ENCODE data around the gene HS6ST1. TPM values are rescaled to one million over a fixed set of nuclear protein-coding genes. Genes with fewer than 3 reads are reported as not detected.
"Not testable (repeated sequence)": the region's sequence is repeated elsewhere in the genome, so short reads cannot be mapped to it uniquely, and the experiment has no call there.

The HS6ST1 gene
- total RNA-seq, 1 donor from 2014 or later, result 27.2 TPM

DNA sequence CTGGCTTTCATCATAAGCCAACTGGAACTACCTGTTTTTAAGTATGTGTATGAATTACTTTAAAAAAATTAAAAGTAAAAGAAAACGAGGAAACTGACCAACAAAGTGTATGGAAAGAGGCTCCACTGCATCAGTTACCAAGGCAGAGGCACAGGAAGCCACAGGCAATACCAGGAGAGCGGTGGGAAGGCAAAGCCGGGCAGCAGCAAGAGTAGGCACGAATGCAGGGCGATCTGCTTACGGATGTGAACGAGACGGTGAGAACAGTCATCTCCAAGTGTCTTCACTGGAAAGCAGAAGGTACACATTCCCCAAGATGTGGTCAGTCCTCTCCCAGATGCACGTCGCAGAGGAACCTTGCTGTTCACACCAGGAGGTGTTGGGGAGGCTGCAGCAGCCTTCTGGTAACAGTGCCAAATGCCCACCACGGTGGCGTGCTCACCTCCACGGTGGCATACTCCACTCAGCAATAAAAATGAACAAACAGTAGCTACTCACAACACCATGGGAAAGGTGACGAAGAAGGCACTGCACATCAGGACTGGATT lies 43.1 kb downstream of the HS6ST1 start:
- ATAC-seq, result no peak

DNA sequence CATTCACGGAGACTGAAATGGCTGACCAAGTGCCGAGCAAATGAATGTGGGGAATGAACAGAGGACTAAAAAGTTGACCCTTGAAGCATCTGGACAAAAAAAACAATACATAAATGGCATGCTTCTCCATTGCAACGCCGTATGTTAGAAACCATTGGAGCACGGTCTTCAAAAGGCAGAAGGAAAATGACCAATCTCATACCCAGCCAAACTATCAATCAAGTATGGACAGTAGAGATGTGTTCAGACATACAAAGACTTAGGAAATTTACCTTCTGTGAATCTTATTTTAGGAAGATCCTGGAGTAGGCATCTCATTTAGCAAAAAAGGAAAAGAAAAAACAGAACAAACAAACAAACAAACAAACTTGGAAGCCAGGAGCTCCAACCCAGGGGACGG lies 44.5 kb downstream of the HS6ST1 start:
- no peak for DNase-seq (ENCODE audit: low spot score)
- intact Hi-C loops (cut with DNase I), result no loop called here
- ATAC-seq, result no peak

More for the DNA sequence above, 43.1 kb downstream of the HS6ST1 start:
- intact Hi-C loops (cut with DNase I), result no loop called here
- DNase-seq (ENCODE audit: low spot score), result peak; percentile 28

DNA sequence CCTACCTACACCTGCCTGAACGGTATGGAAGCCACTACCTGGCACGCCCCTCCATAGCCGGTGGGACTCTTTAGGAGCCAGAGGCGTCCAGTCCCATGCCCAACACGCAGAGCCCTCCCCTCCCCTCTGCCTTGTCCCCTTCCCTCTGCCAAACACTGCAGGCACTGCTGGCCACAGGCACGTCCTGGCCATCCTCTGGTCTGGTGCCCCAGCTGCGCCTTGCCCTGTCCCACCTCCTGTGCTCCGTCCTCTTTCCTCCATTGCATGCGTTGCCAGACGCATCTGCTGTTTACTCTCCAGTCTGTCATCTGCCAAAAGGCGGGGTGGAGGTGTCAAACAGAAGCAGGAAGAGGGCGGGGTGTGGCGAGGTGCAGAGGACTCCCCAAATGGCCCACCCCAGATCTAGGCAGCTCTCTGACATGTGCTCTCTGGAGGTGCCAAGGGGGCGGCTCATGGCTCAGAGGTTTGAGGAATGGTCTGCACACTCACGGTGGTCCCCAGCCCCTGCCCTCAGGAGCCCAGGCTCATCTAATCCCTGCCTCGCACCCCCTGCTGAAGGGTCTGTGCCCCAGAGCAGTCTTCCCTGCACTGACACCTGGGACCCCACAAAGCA lies 45.1 kb downstream of the HS6ST1 start:
- intact Hi-C loops (cut with DNase I), result no loop called here
- DNase-seq (ENCODE audit: low spot score) (peak; percentile 42), ATAC-seq (no peak)

- ATAC-seq, result no peak
- DNase-seq (ENCODE audit: low spot score), result peak; percentile 57
- intact Hi-C loops (cut with DNase I), result no loop called here
Measured at GRCh38 chr2:128272601-128273468, 45.8 kb downstream of the HS6ST1 start.

GRCh38 chr2:128271911-128272600 lies 46.6 kb downstream of the HS6ST1 start:
- intact Hi-C loops (cut with DNase I), result no loop called here
- ATAC-seq (no peak), DNase-seq (ENCODE audit: low spot score) (peak; percentile 51)

GRCh38 chr2:128271597-128271910 lies 47.1 kb downstream of the HS6ST1 start:
- DNase-seq (ENCODE audit: low spot score) (peak; percentile 38), ATAC-seq (no peak)
- intact Hi-C loops (cut with DNase I), result no loop called here

DNA sequence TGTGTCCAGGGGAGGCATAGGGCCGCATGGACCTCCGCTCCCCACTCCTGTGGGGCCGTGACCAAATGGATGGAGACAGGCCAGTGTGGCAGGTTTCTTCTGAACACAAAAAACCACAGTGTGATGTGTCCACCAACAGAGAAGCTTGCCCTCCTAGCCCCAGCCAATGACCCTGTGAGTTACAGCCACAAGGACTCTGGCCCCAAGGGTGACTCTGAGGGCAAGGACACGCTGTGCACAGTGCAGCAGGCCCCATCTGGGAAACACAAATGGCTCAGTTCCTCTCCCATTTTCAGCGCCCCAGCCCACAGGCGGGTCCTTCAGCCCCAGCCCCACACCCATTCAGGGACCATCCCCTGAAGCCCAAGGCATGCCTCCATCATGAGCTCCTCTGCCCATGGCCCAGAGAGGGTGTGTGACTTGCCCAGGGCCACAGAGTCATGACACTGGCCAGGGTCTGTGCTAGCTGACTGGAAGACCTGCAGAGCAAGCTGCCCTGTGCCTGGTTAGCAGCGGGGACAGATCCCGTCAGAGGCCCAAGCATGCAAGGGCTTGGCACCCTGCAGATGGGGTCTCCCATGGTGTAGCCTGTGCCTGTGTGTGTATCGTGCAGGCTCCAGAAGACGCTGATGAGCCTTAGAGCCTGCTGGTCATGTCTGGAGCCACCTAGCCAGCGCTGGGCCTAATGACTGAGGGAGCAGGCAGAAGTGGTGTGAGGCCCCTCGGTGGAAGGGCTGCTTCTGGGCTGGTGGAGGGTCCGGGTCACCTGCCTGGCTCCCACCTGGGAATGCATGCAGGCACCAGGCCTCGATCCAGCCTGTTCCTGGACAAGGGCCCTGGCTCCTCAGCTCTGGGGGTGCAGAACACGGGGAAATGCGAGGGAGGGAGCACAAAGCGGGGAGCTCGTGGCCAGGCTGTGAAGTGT lies 47.7 kb downstream of the HS6ST1 start:
- intact Hi-C loops (cut with DNase I), result no loop called here
- DNase-seq (ENCODE audit: low spot score) (peak; percentile 41), ATAC-seq (no peak)

DNA sequence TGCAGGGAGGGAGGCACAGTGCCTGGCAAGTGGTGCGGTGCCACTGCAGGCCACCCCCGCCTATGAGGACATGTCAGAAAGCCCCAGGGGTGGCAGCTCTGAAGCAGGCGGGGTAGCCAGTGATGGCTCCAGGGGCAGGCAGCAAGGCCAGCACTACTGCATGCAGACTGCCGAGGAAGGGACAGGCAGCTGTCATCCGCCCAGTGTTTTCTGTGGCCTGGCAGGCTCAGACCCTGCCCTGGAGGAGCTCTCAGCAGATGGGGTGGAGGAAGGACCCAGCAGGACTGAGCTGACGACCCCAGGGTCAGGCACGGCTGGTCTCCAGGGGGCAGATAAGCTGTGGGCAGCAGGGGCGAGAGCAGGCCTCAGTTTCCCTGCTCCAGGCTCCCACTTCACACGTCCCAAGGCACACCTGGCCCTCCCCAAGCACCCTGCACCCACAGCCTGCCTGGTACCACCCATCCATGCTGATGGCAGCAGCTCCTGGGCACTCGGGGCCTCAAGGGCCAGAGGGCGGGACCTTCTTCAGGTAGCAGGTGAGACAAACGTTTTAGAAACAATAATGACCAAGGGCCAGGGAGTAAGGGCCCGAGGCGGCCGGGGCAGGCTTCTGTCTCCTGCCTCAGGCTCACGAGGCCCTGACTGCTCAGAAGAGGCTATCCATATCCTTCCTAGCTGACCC lies 48.5 kb downstream of the HS6ST1 start:
- intact Hi-C loops (cut with DNase I), result no loop called here
- ATAC-seq (no peak), DNase-seq (ENCODE audit: low spot score) (peak; percentile 46)

- ATAC-seq, result no peak
- DNase-seq (ENCODE audit: low spot score), result peak; percentile 43
- intact Hi-C loops (cut with DNase I), result no loop called here
Measured at GRCh38 chr2:128269063-128269989, 49.3 kb downstream of the HS6ST1 start.

DNA sequence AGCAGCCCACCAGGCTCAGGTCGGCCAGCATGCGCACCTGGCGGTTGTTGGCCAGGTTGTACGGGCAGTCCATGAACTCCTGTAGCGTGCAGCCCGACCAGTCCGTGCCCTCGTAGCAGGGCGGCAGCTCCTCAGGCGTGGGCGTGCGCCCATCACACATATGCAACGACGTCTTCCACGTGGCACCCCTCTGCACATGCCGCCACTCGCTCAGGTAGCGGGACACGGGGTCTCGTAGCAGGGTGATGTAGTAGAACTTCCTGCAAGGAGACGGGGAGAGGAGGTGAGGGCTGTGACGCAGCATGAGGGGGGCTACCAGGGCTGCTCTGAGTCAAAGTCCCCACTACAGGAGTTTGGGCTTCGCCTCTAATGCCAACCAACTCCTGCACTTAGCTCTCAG lies 50.1 kb downstream of the HS6ST1 start:
- ATAC-seq; intact Hi-C loops (cut with DNase I): not testable (repeated sequence)
- peak; percentile 31 for DNase-seq (ENCODE audit: low spot score)

DNA sequence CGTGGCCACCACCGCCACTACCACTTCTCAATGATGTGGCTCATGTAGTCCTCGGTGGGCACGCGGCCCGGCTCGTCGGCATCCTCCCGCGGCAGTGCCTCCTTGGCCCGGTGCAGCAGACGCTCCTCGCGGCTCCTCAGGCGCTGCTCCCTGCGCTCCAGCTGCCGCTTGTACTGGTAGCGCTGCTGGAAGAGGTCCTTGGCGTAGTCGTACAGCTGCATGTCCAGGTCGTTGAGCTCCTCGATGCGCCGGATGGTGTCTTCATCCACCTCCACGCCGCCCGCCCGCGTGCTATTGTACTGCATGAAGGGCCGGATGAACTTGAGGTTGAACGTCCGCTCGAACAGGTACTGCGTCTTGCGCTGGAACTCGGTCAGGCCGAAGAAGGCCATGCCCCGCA lies 50.5 kb downstream of the HS6ST1 start:
- ATAC-seq; intact Hi-C loops (cut with DNase I): not testable (repeated sequence)
- DNase-seq (ENCODE audit: low spot score), result peak; percentile 49

DNA sequence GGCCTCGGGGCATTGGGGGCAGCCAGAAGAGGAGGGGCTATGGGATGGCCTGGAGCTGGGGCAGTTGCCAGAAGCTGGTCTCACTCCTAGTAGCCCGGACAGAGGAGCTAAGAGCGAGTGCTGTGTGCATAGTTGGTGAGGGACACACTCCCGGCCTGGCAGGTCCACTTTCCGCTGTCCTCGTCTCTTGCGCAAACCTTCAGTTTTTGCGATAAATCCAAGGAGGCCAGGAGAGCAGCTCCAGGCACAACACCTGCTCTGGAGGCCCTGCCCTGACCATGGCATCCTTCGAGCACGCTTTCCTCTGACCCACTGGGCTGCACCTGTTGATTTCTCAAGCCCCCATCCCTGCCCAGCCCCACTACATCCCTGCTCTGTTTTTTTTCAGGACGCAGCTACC lies 51.0 kb downstream of the HS6ST1 start:
- intact Hi-C loops (cut with DNase I); ATAC-seq: not testable (repeated sequence)
- peak; percentile 45 for DNase-seq (ENCODE audit: low spot score)

- ATAC-seq; intact Hi-C loops (cut with DNase I): not testable (repeated sequence)
- peak; percentile 35 for DNase-seq (ENCODE audit: low spot score)
Measured at GRCh38 chr2:128267197-128267596, 51.5 kb downstream of the HS6ST1 start.

- intact Hi-C loops (cut with DNase I); ATAC-seq: not testable (repeated sequence)
- DNase-seq (ENCODE audit: low spot score), result peak; percentile 40
Measured at GRCh38 chr2:128266463-128266862, 52.2 kb downstream of the HS6ST1 start.

- DNase-seq (ENCODE audit: low spot score); intact Hi-C loops (cut with DNase I); ATAC-seq: not testable (repeated sequence)
Measured at GRCh38 chr2:128265608-128265993, 53.1 kb downstream of the HS6ST1 start.

- ATAC-seq (no peak), DNase-seq (ENCODE audit: low spot score) (no peak)
- intact Hi-C loops (cut with DNase I), result no loop called here
Measured at GRCh38 chr2:128264881-128265607, 53.6 kb downstream of the HS6ST1 start.
